Measurements from ENCODE around the gene HOXA7. TPM values are rescaled to one million over a fixed set of nuclear protein-coding genes. Genes with fewer than 3 reads are reported as not detected.

The HOXA7 gene
- total RNA-seq, 2 experiments from 2014 or later, result not detected

DNA sequence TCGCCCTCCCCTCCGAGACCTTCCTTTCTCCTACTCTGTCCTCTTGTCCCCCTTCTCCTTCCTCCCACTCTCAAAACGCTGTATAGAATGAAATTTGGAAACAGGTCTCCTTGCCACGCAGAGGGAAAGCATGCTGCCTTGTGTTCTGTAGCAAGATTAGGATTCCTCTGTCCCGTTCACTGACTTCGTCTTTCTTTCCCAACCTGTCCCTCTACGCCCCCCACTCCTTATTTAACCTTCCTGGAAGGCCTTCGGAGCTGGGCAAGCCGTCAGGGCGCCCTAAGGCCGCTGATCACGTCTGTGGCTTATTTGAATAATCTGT is 7.5 kb upstream of the HOXA7 start:
- Mint-ChIP-seq H3K27ac (no peak overlapping the region), H3K27me3 (peaks cover 80% of the 10 kb centered on the region), H3K36me3 (ENCODE audit: low read depth) (no peaks in the 10 kb centered on the region), H3K4me1 (ENCODE audit: low read depth) (peaks cover 31% of the 10 kb centered on the region), H3K4me3 (no peak overlapping the region), H3K9me3 (no peaks in the 10 kb centered on the region)
- ChIA-PET POLR2A (no interaction called here), CTCF (interaction anchor here (4.0 to 4.5 kb wide), 2 partner anchors 11 to 13 kb away, joined by 61 to 63 read pairs; partner anchors contain the start of genes HOXA10 and HOXA3)
- ATAC-seq (no peak), DNase-seq (no peak)
- TF ChIP-seq, protein P1, sequence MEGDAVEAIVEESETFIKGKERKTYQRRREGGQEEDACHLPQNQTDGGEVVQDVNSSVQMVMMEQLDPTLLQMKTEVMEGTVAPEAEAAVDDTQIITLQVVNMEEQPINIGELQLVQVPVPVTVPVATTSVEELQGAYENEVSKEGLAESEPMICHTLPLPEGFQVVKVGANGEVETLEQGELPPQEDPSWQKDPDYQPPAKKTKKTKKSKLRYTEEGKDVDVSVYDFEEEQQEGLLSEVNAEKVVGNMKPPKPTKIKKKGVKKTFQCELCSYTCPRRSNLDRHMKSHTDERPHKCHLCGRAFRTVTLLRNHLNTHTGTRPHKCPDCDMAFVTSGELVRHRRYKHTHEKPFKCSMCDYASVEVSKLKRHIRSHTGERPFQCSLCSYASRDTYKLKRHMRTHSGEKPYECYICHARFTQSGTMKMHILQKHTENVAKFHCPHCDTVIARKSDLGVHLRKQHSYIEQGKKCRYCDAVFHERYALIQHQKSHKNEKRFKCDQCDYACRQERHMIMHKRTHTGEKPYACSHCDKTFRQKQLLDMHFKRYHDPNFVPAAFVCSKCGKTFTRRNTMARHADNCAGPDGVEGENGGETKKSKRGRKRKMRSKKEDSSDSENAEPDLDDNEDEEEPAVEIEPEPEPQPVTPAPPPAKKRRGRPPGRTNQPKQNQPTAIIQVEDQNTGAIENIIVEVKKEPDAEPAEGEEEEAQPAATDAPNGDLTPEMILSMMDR (IDR thresholded peaks at IDR 0.05), result no peak
- intact Hi-C loops (cut with micrococcal nuclease), result no loop called here

DNA sequence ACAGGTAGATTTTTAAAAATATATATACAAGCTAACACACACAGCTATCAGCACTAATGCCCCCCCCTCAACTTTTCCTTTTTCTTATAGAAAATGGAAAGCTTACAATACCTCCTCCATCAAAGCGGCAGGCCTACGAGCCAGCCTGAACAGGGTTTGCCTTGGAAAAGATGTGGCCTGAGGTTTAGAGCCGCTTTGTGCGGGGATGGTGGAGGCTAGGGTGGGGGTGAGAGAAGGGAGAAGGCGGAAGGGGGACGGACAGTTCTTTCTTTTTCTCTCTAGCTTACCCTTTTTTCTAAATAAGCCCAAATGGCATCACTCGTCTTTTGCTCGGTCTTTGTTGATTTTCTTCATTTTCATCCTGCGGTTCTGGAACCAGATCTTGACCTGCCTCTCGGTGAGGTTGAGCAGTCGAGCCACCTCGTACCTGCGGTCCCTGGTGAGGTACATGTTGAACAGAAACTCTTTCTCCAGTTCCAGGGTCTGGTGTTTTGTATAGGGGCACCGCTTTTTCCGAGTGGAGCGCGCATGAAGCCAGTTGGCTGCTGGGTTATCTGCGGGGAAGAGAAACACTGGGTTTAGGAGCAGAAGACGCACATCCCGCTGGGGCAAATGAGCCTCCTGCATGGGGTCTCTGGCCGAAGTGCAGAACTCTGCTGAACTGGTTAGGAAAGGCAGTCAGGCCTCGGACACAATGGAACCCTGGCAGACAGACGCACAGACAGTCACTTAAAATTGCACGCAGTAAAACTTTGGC is 7.0 kb upstream of the HOXA7 start:
- no peak overlapping the region for H3K4me3 Mint-ChIP-seq
- H3K27me3 Mint-ChIP-seq, result peaks cover 80% of the 10 kb centered on the region
- no peak for DNase-seq
- CTCF ChIA-PET, result interaction anchor here (0.6 to 4.5 kb wide), 4 partner anchors 12 to 1691 kb away, joined by 3 to 63 read pairs (median 34); partner anchors contain the start of genes HOXA10 and HOXA3
- intact Hi-C loops (cut with micrococcal nuclease), result no loop called here
- peaks cover 30% of the 10 kb centered on the region for H3K4me1 Mint-ChIP-seq (ENCODE audit: low read depth)
- H3K9me3 Mint-ChIP-seq, result no peaks in the 10 kb centered on the region
- no peaks in the 10 kb centered on the region for H3K36me3 Mint-ChIP-seq (ENCODE audit: low read depth)
- POLR2A ChIA-PET, result interaction anchor here (0.6 kb wide), 1 partner anchor 37 kb away, joined by 3 read pairs; no protein-coding TSS in a partner anchor
- TF ChIP-seq, protein P1 (IDR thresholded peaks at IDR 0.05), result no peak
- H3K27ac Mint-ChIP-seq, result no peak overlapping the region
- ATAC-seq, result no peak

DNA sequence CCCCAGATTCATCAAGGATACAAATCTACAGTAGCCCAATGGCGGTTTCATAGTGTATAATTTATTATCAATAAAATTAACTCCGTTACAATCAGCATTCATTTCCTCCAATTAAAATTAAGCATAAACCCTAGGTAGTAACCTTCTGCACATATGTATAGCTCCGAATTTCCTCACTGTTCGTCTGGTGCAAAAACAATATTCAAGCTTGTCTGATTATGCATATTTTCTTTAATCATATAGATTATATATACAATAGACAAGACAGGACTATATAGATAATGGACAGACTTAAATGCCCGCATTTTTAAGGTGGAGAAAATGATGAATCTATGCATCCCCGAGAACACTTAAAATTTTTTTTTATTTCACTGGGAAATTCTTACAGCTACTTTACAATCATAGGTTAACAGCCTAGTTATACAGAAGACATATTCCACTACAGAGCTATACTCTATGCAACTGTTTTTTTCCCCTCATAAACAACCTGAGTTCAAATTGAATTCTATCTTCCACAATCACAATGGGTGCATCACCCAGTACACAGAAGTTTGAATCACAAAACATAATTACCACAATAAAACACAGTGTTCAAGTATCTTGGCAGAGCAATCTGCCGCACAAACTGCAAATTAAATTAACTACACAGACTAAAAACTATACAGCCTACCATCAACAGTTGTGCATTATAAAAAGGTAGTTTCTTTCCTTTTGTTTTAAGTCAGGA is 6.2 kb upstream of the HOXA7 start:
- POLR2A ChIA-PET, result interaction anchor here (0.6 to 0.8 kb wide), 2 partner anchors 15 to 36 kb away, joined by 3 read pairs; no protein-coding TSS in a partner anchor
- CTCF ChIA-PET, result interaction anchor here (0.6 to 4.5 kb wide), 9 partner anchors 12 to 1692 kb away, joined by 3 to 63 read pairs (median 6); partner anchors contain the start of genes HOXA10 and HOXA3
- H3K36me3 Mint-ChIP-seq (ENCODE audit: low read depth), result no peaks in the 10 kb centered on the region
- H3K4me1 Mint-ChIP-seq (ENCODE audit: low read depth), result peaks cover 29% of the 10 kb centered on the region
- no peak overlapping the region for H3K27ac Mint-ChIP-seq
- no peak for DNase-seq
- H3K9me3 Mint-ChIP-seq, result no peaks in the 10 kb centered on the region
- peaks cover 80% of the 10 kb centered on the region for H3K27me3 Mint-ChIP-seq
- intact Hi-C loops (cut with micrococcal nuclease), result no loop called here
- TF ChIP-seq, protein P1 (IDR thresholded peaks at IDR 0.05), result no peak
- no peak overlapping the region for H3K4me3 Mint-ChIP-seq
- ATAC-seq, result no peak

DNA sequence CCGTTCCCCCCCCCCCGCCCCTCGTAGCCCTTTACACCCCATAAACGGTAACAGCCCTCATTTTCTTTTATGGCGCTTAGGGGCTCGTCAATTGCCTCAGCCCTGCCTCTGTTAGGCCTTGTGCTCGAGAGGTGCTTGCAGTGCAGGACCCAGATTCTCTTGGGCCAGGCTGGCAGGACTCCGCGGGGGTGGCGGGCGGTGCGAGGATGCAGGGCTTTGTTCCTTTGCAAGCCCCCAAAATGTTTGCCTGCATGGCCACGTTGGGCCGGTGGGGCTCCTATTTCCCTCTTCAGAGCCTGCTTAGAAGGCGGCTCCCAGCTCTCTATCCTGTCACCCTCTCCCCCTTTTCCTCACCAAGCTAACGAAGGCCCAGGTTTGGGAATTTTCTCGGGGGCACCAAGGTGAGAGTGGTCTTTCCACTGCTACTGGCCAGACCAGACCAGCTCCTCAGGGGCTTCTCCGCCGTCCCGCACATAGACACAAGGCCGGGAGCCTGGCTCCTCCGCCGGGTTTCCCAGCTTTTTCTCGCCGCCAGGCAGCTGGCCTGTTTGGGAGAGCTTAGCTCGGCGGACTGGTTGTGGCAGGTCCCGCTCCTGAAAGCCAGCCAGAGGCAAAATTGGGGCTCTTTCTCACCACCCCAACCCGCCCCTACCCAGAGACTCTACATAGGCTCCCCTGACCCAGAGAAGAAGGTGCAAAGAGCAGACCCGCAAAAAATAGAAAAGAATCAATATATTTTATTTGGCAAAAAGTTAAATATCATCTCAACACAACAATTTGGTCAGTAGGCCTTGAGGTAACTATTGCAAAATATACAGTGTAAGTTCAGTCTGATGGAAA is 5.5 kb upstream of the HOXA7 start:
- DNase-seq (no peak), ATAC-seq (no peak)
- no peaks in the 10 kb centered on the region for H3K9me3 Mint-ChIP-seq
- H3K27me3 Mint-ChIP-seq, result peaks cover 80% of the 10 kb centered on the region
- no peak overlapping the region for H3K4me3 Mint-ChIP-seq
- peaks cover 25% of the 10 kb centered on the region for H3K4me1 Mint-ChIP-seq (ENCODE audit: low read depth)
- no peaks in the 10 kb centered on the region for H3K36me3 Mint-ChIP-seq (ENCODE audit: low read depth)
- ChIA-PET CTCF (interaction anchor here (0.6 to 4.5 kb wide), 14 partner anchors 11 to 792 kb away, joined by 3 to 63 read pairs (median 6); partner anchors contain the start of genes HOXA10 and HOXA3), POLR2A (interaction anchor here (0.8 kb wide), 1 partner anchor 16 kb away, joined by 3 read pairs; no protein-coding TSS in a partner anchor)
- no peak overlapping the region for H3K27ac Mint-ChIP-seq
- intact Hi-C loops (cut with micrococcal nuclease), result loop anchor here (2.0 kb wide), 2 partner anchors 307 to 479 kb away; no protein-coding TSS in a partner anchor
- TF ChIP-seq, protein P1 (IDR thresholded peaks at IDR 0.05), result no peak

Measured in activated CD8-positive, alpha-beta T cell treated with anti-CD3 and anti-CD28 coated beads for 36 hours (primary cell).